Measurements from ENCODE around the gene IFT22.
"Not testable (repeated sequence)": the region's sequence is repeated elsewhere in the genome, so short reads cannot be mapped to it uniquely, and the experiment has no call there.

The IFT22 gene

DNA sequence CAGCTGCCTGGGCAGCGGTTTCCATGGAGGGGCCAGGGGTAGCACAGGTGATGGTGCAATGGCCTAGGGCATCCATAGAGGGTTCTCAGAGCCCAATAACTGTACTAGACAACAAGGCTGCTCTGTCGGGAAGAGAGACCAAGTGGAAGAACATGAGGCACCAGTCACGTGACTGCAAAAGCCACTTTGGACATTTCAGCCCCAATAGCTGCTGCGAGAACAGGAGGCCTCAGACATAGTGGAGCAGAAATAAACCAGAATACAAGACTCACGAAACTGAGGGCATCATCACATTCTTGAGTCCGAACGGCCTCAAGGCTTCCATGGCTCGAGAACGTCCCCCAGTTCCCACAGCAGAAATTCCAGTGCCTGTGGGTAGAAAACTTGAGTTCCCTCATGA lies 44.5 kb downstream of the IFT22 start:
- no peak for DNase-seq

DNA sequence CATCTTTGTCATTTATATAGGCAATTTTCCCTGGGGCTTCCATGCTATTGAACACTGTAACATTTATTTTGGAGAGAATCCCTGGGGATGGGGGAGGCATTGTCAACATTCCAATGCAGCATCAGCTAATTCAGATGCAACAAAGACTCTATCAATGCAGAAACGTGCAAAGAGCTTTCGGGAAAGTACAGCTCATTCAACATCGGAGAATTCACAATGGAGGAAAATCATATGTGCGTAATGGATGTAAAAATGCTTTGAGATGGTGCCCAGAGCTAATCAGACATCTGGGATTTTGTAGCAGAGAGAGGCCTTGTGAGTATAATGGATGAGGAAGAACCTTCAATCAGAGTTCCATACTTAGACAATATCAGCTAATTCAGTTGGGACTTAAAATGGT lies 48.4 kb downstream of the IFT22 start:
- no peak for DNase-seq

DNA sequence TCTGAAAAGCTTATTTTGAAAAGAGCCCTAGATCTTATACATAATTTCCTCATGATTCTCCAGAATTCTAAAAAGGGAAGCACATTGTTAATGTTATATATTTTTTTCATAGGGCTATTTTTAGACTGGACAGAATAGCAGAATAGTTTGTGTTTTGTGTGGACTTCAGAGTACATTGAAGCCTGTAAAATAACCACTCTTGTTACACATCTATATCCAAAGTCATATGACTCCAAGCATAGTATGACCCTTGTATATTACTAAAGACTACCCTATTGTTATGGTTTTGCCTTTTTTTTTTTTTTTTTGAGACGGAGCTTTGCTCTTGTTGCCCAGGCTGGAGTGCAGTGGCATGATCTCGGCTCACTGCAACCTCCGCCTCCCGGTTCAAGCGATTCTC lies 50.6 kb downstream of the IFT22 start:
- DNase-seq = no peak

DNA sequence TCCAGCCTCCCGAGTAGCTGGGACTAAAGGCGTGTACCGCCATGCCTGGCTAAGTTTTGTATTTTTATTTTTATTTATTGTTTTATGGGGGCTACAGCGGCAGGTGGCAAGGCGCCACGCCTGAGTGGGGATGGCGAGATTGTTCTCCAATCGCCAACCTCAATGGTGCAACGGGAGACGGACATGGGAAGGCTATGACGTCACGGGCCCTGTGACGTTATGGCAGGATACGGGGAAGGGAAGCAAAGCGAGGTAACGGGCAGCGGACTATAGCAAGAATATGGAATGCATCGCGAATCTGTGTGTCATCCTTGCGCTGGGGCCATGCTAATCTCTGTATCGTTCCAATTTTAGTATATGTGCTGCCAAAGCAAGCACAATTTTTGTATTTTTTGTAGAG lies 51.9 kb downstream of the IFT22 start:
- no peak for DNase-seq

DNA sequence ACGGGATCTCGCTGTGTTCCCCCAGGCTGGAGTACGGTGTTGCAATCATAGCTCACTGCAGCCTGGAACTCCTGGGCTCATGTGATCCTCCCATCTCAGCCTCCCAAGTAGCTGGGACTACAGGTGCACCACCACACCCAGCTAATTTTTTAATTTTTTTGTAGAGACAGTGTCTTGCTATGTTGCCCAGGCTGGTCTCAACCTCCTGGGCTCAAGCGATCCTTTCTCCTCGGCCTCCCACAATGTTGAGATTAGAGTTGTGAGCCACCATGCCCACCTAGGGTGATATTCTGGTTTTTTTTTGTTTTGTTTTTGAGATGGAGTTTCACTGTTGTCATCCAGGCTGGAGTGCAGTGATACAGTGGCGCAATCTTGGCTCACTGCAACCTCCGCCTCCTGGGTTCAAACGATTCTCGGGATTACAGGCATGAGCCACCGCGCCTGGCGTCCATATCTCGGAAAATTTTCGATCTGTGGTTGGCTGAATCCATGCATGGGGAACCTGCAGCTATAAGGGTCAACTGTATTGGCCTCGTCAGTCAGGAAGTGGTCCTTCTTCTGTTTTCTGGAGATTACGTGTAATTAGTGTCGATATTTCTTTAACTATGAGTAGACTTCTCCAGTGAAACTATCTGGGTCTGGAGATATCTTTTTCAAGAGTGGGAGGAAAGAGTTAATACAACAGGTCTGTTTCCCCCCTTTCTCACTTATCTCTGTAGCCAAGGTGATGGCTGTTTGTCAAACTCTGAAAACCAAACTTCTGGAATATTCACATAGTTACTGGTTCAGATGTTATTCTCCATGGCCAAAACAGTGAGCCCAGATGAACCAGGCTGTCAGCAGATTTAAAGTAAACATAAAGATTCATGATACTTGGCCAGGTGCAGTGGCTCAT lies 55.7 kb downstream of the IFT22 start:
- DNase-seq = no peak

DNA sequence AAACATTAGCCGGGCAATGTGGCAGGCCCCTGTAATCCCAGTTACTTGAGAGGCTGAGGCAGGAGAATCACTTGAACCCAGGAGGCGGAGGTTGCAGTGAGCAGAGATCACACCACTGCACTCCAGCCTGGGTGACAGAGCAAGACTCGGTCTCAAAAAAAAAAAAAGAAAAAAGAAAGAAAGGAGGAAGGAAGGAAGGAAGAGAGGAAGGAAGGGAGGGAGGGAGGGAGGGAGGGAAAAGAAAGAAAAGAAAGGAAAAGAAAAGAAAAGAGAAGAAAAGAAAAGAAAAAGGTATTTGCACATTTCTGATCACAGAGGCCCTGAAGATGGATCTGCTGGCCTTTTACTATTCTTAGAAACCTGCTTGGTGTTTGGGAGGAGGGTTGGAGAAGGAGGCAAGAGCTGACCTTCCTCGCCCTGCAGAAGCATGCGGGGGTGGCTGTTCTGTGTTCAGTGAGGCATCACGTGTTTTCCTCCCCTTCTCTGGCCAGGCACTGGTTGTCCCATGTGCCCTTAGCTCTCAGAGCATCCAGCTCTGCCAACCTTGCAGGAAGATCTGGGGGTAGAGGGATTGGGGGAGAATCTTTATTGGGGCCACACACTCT lies 57.4 kb downstream of the IFT22 start:
- not testable (repeated sequence) for DNase-seq
